Keratinocyte (primary cell): ENCODE data around the gene ST3GAL5.

Experiments used
- EZH2 ChIP-seq: IDR thresholded peaks from one replicate; pipeline ENCODE4 v1.6.1; 2012; ENCODE audit warnings: inconsistent platforms, mild to moderate bottlenecking, low read length, moderate library complexity
- TF ChIP-seq, protein P1 (sequence below), 3 experiments: IDR thresholded peaks in 1 of 3; conservative IDR thresholded peaks in 1 of 3; optimal IDR thresholded peaks in 1 of 3; 2 replicates in 2 of 3; 3 replicates in 1 of 3; pipeline versions ENCODE3 to v1.5.1; 2011; ENCODE audit warnings: low read length in 3 of 3, mild to moderate bottlenecking in 3 of 3, moderate library complexity in 2 of 3, control low read depth in 1 of 3, inconsistent platforms in 1 of 3; ENCODE audit not compliant: insufficient read depth in 2 of 3; ENCODE audit errors: extremely low read depth in 1 of 3

DNA sequence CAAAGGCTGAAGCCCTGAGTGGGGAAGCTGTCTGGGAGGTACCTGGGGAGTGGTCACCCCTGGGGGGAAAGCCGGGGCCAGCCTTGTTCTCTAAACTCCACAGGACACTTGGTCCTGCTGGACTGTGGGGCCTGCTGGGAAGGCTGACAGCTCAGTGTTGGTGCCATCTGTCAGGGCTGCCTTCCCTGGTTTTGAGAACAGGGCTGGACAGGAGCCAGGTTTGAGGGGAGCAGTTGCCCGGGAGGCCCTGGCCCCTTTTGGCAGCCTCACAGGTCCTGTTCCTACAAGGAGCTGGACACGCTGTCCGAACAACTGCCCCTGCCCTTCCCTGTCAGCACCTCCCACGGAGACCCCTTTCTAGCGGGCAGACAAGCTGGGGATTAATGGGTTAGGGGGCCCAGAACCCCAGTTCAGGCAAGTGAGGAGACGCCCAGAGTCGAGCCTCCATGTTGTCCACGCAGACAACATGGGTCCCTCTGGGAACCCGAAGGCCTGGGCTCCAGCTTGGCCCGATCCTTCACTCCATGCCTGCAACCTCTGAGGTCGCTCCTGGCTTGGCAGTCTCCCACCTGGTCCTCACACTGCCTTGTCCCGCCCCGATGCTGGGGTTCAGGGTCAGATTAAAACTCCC, 94.2 kb downstream of the ST3GAL5 start:
- TF ChIP-seq, protein P1, sequence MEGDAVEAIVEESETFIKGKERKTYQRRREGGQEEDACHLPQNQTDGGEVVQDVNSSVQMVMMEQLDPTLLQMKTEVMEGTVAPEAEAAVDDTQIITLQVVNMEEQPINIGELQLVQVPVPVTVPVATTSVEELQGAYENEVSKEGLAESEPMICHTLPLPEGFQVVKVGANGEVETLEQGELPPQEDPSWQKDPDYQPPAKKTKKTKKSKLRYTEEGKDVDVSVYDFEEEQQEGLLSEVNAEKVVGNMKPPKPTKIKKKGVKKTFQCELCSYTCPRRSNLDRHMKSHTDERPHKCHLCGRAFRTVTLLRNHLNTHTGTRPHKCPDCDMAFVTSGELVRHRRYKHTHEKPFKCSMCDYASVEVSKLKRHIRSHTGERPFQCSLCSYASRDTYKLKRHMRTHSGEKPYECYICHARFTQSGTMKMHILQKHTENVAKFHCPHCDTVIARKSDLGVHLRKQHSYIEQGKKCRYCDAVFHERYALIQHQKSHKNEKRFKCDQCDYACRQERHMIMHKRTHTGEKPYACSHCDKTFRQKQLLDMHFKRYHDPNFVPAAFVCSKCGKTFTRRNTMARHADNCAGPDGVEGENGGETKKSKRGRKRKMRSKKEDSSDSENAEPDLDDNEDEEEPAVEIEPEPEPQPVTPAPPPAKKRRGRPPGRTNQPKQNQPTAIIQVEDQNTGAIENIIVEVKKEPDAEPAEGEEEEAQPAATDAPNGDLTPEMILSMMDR (optimal IDR thresholded peaks at IDR 0.05 in 1 of 3, IDR thresholded peaks at IDR 0.05 in 1 of 3, conservative IDR thresholded peaks at IDR 0.05 in 1 of 3; ENCODE audit: extremely low read depth in 1 of 3, insufficient read depth in 2 of 3, low read length in 3 of 3), result no peak
- TF ChIP-seq EZH2, result no peak
